ENCODE results near the gene DNA2. TPM values are rescaled to one million over a fixed set of nuclear protein-coding genes. Genes with fewer than 3 reads are reported as not detected.

The DNA2 gene
- total and polyA plus RNA-seq, 2 of the 13 experiments (the other 11 are each of a cell fraction or from before 2014, with no cell fraction given) = 4.8 to 27.3 TPM

DNA sequence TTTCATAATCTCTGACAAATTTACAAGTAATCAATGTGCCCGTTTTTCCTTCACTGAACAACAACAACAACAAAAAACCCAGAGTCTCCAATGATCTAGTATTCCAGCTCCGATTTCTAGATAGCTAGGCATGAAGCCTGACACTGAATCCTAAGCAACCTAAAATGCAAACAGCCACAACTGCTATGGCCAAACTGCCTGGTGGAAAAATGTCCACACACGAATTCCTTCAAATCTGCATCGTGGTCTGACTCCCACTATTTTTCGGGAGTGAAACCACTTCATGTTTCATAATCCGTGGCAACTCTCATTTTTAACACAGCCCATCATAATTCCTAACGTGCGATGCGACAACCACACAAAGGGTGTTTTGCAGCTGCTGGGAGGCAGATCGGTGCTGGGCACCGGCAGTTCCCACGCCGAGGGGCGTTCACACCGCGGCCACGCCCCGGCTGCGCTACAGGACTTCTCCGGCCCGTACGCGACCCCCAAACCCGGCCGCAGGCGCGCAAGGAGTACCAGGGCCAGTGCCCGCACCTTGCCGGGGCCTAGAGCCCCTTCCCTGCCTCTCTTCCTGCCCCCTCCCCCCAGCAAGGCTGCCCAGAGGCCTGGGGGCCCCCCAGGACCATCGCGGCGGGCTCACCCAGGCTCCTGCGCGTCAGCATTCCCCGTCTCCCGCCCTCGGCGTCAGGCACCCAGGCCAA is 65.5 kb downstream of the DNA2 start (continued):
- TF ChIP-seq, protein P1, sequence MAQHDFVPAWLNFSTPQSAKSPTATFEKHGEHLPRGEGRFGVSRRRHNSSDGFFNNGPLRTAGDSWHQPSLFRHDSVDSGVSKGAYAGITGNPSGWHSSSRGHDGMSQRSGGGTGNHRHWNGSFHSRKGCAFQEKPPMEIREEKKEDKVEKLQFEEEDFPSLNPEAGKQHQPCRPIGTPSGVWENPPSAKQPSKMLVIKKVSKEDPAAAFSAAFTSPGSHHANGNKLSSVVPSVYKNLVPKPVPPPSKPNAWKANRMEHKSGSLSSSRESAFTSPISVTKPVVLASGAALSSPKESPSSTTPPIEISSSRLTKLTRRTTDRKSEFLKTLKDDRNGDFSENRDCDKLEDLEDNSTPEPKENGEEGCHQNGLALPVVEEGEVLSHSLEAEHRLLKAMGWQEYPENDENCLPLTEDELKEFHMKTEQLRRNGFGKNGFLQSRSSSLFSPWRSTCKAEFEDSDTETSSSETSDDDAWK (CRISPR knock-in tag; IDR thresholded peaks at IDR 0.05) = no peak
- TF ChIP-seq SP4 (CRISPR knock-in tag; IDR thresholded peaks at IDR 0.05) = peak; percentile 34; the same call in 1 of the 2 replicates
- no peak for TF ChIP-seq ZNF10 (CRISPR knock-in tag; IDR thresholded peaks at IDR 0.05; ENCODE audit: borderline replicate concordance, low read depth)
- TF ChIP-seq ARNT2 (CRISPR knock-in tag; IDR thresholded peaks at IDR 0.05; ENCODE audit: low read depth) = no peak
- TF ChIP-seq ZMYM4 (CRISPR knock-in tag; IDR thresholded peaks at IDR 0.05) = no peak
- TF ChIP-seq SAFB2 (CRISPR knock-in tag; IDR thresholded peaks at IDR 0.05; ENCODE audit: borderline replicate concordance, low read depth) = no peak
- no peak for TF ChIP-seq WIZ (CRISPR knock-in tag; IDR thresholded peaks at IDR 0.05)
- no peak for TF ChIP-seq ZNF749 (CRISPR knock-in tag; IDR thresholded peaks at IDR 0.05; ENCODE audit: borderline replicate concordance)
- peak; percentile 22; the same call in 1 of the 2 replicates for TF ChIP-seq ZNF563 (CRISPR knock-in tag; IDR thresholded peaks at IDR 0.05)
- TF ChIP-seq SOX6 (IDR thresholded peaks at IDR 0.05) = no peak
- peak; percentile 22; the same call in 1 of the 2 replicates for TF ChIP-seq SOX6 (CRISPR knock-in tag; IDR thresholded peaks at IDR 0.05)
- TF ChIP-seq, protein P2, sequence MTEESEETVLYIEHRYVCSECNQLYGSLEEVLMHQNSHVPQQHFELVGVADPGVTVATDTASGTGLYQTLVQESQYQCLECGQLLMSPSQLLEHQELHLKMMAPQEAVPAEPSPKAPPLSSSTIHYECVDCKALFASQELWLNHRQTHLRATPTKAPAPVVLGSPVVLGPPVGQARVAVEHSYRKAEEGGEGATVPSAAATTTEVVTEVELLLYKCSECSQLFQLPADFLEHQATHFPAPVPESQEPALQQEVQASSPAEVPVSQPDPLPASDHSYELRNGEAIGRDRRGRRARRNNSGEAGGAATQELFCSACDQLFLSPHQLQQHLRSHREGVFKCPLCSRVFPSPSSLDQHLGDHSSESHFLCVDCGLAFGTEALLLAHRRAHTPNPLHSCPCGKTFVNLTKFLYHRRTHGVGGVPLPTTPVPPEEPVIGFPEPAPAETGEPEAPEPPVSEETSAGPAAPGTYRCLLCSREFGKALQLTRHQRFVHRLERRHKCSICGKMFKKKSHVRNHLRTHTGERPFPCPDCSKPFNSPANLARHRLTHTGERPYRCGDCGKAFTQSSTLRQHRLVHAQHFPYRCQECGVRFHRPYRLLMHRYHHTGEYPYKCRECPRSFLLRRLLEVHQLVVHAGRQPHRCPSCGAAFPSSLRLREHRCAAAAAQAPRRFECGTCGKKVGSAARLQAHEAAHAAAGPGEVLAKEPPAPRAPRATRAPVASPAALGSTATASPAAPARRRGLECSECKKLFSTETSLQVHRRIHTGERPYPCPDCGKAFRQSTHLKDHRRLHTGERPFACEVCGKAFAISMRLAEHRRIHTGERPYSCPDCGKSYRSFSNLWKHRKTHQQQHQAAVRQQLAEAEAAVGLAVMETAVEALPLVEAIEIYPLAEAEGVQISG (CRISPR knock-in tag; IDR thresholded peaks at IDR 0.05) = no peak
- no peak for TF ChIP-seq ISX (CRISPR knock-in tag; conservative IDR thresholded peaks at IDR 0.05)
- no peak for TF ChIP-seq ZNF790 (CRISPR knock-in tag; IDR thresholded peaks at IDR 0.05; ENCODE audit: borderline replicate concordance)
- no peak for TF ChIP-seq GTF3A (CRISPR knock-in tag; conservative IDR thresholded peaks at IDR 0.05)
- TF ChIP-seq, protein P3, sequence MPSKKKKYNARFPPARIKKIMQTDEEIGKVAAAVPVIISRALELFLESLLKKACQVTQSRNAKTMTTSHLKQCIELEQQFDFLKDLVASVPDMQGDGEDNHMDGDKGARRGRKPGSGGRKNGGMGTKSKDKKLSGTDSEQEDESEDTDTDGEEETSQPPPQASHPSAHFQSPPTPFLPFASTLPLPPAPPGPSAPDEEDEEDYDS (CRISPR knock-in tag; IDR thresholded peaks at IDR 0.05) = no peak
- peak; percentile 59 for TF ChIP-seq ZNF605 (CRISPR knock-in tag; IDR thresholded peaks at IDR 0.05)
- TF ChIP-seq ELF1 (CRISPR knock-in tag; IDR thresholded peaks at IDR 0.05) = no peak
- TF ChIP-seq PRDM10 (CRISPR knock-in tag; IDR thresholded peaks at IDR 0.05; ENCODE audit: low read depth) = no peak
- TF ChIP-seq ARID2 (CRISPR knock-in tag; IDR thresholded peaks at IDR 0.05; ENCODE audit: borderline replicate concordance) = no peak
- TF ChIP-seq ZNF552 (CRISPR knock-in tag; IDR thresholded peaks at IDR 0.05; ENCODE audit: borderline replicate concordance) = no peak

Measured in HepG2 (cell line).